ENCODE measurements around the gene MTMR3.
"Not testable (repeated sequence)": the region's sequence is repeated elsewhere in the genome, so short reads cannot be mapped to it uniquely, and the experiment has no call there.

The MTMR3 gene

GRCh38 chr22:30061094-30061493 is 178.1 kb downstream of the MTMR3 start:
- not testable (repeated sequence) for DNase-seq

GRCh38 chr22:30062259-30062658 is 179.3 kb downstream of the MTMR3 start:
- no peak for DNase-seq

GRCh38 chr22:30062950-30063349 is 180.0 kb downstream of the MTMR3 start:
- no peak for DNase-seq

- DNase-seq: no peak
Measured at GRCh38 chr22:30064172-30064571, 181.2 kb downstream of the MTMR3 start.

- no peak for DNase-seq
Measured at GRCh38 chr22:30073743-30074142, 190.8 kb downstream of the MTMR3 start.

GRCh38 chr22:30074147-30074546 is 191.2 kb downstream of the MTMR3 start:
- DNase-seq: no peak

- DNase-seq: no peak
Measured at GRCh38 chr22:30074994-30075393, 192.0 kb downstream of the MTMR3 start.

- no peak for DNase-seq
Measured at GRCh38 chr22:30077279-30077880, 194.4 kb downstream of the MTMR3 start.

GRCh38 chr22:30078320-30079311 is 195.6 kb downstream of the MTMR3 start:
- DNase-seq: peak; percentile 38

- no peak for DNase-seq
Measured at GRCh38 chr22:30079952-30080533, 197.1 kb downstream of the MTMR3 start, which contains the start of gene HORMAD2. Gene HORMAD2 (plus strand): TSS chr22:30080464. CDS start chr22:30093953, 13,489 bp downstream.

Data from NCI-H446 treated with DMSO at 0.1 percent for 48 hours (cell line).